Suppressor macrophage treated with lipopolysaccharide for 4 hours (primary cell): Measurements from ENCODE around the gene SUPT3H.
A peak's percentile ranks its signal among the peaks of the same experiment; 100 is the strongest.
"Not testable (repeated sequence)": the region's sequence is repeated elsewhere in the genome, so short reads cannot be mapped to it uniquely, and the experiment has no call there.

Experiments
- DNase-seq: peaks from one replicate; pipeline ENCODE4 v3.0.0-alpha.2; 2020

The SUPT3H gene

GRCh38 chr6:44935693-44936300 is 441.9 kb downstream of the SUPT3H start:
- no peak for DNase-seq

GRCh38 chr6:44933108-44933507 is 444.6 kb downstream of the SUPT3H start:
- DNase-seq, result no peak

GRCh38 chr6:44932651-44933091 is 445.1 kb downstream of the SUPT3H start:
- no peak for DNase-seq

DNA sequence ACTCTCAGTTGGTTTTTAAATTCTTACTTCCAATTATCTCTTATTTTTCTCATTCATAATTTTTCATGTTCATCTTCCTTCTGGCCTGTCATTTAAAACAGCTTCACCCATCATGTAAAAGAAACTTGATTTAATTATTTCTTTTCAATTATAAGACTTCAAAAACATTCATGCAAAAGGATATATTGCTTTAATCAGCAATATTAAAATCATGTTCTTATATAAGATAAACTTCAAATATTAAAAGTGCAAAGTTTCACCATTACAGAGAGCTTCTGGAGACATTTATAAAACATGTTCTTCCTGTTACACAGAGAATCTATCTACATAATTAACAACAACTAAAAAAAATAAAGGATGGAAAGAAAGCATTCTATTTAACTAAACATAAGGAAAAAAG is 446.3 kb downstream of the SUPT3H start:
- DNase-seq, result no peak

- peak; percentile 14 for DNase-seq
Observed at GRCh38 chr6:44926556-44926955, 451.2 kb downstream of the SUPT3H start.

DNA sequence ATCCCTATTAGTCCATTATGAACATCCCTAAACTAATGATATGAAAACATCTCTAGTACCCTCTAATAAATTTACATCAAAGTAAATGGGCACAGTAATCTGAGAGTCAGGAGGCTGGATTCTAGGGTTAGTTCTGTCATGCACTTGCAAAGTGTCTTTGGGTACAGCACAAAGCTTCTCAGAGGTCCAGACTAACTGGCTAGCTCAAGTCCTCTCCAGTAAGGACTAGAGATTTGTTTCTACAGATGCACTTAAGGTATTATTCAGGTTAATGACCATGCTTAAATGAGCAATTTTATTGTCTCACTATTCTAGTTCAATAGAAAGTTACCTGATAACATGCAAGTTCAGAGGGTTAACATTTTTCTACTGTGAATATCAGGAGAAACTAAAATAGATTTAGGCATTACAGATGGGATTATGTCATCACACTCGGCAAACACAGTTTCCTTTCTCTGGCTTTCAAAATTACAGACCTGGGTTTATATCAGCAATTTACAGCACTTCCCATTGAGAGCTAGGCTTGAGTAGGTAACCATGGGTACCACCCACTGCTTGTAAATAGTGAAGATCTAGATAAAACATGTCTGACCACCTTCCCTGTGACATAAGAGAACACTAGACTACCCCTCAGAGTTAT is 452.5 kb downstream of the SUPT3H start:
- peak; percentile 44 for DNase-seq

DNA sequence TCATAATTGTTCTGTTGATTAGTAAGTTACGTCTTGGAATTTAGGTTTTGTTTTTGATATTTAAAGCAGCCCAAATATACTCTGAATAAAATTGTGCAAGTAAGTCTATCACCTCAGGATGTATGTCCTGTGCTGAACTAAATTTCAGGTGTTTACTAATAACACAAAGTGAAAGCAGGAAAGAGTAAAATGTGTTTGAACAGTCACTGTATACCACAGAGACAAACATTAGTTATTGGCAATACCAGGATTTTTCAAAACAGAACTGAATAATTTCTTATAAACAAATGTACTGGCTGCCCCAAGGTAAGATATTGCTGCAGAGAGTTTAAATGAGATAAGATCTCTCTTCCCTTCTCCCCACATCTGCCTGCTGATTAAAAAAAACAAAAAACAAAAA is 454.3 kb downstream of the SUPT3H start:
- DNase-seq, result no peak

DNA sequence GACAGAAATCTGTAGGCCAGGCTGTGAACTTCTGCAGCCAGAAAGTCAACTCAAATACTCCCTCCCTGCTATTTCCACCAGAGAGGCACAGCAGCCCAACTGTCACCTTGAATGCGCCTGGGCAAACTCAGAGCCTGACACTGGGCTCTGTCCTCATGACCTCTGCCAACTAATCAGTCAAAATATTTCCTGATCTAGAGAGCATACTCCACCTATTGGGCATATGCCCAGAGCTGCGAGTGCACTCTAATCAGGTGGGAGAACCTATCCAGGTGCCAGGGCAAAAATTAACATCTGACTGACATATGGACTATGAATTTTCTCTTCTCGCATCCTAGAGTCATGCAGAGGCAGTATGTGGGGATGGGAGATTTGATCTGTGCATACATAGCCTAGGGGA is 455.9 kb downstream of the SUPT3H start:
- no peak for DNase-seq

- peak; percentile 33 for DNase-seq
Observed at GRCh38 chr6:44920952-44921491, 456.7 kb downstream of the SUPT3H start.

- no peak for DNase-seq
Observed at GRCh38 chr6:44918671-44919296, 458.9 kb downstream of the SUPT3H start.

DNA sequence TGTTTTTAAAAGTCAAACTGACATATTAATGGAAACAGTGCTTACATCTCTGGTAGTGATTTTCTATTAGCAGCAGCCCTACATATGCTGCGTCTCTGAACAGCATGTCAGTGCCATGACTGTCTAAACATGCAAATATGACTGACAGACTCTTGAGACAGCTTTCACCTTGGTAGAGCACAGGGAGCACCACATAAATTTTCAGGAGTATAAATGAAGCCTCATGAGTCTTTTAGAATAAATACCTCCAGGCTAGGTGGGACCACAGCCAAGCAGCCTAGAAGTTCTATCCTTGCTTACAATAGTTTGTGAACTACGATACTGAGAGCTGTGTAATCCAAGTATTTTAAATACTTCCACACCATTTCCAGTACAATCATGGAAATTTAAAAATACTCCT is 460.3 kb downstream of the SUPT3H start:
- no peak for DNase-seq

DNA sequence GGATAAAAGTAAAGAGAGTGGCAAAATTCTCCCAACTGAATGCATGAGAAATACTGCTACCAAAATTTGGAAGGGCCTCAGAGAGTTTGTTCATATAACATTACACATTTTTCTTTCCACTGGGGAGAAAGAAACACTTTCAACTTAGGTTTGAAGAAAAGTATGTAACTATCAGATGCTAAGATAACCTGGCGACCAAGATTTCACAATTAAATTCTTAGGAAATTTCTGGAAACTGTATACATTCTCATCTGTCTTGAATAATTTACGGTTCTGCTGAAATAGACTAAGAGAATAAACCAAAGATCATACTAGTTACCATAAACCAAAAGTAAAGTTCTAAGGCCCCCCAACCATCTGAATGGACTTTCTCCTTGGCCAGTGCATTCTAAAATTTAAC is 462.6 kb downstream of the SUPT3H start:
- DNase-seq, result no peak

- no peak for DNase-seq
Observed at GRCh38 chr6:44914141-44914540, 463.6 kb downstream of the SUPT3H start.

DNA sequence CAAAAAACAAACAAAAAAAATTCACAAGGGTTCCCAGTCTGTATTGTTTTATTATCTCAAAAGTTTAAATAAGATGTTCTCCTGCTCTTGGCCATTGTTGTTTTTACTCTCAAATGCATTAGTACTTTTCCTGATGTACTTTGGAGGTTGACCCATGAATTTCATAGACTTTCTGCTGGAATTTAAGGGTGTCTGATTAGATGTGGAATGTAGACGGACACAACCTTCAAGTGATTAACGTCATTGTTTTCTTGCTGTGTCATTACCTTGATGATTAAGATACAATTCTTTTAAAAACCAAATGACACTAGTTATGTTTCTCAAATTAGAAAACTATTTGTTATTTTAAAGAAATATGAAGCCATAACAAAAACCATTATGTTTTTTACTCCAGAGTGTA is 471.0 kb downstream of the SUPT3H start:
- no peak for DNase-seq

DNA sequence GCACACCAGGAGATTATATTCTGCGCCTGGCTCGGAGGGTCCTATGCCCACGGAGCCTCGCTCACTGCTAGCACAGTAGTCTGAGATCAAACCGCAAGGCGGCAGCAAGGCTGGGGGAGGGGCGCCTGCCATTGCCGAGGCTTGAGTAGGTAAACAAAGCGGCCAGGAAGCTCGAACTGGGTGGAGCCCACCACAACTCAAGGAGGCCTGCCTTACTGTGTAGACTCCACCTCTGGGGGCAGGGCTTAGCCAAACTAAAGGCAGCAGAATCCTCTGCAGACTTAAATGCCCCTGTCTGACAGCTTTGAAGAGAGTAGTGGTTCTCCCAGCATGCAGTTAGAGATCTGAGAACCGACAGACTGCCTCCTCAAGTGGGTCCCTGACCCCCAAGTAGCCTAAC is 477.4 kb downstream of the SUPT3H start:
- not testable (repeated sequence) for DNase-seq

DNA sequence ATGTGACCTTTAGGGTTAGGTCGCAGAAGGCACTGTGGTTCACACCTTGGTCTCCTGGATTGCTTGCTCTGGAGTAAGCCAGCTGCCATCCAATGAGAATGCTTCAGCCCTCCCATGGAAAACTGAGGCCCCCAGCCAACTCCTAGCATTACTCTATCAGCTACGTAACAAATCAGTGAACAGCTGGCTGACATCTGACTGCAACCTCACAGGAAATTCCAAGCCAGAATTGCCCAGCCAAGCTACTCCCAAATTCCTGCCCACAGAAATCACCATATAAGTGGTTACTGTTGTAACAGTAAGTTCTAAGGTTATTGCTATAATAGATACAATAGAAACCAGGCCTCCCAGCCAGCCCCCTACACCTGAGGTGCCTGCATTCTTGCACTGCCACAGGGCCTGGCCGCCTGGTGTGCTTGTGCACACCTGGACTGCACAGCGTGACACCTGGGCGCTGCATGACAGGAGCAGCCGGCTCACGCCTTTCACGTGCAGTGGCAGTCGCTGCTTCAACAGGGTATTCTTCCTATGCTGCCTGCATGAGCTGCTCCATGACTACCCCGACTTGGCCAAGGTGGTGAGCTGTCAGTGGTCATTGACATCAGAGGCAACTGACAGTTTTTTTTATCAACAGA is 479.3 kb downstream of the SUPT3H start:
- no peak for DNase-seq

DNA sequence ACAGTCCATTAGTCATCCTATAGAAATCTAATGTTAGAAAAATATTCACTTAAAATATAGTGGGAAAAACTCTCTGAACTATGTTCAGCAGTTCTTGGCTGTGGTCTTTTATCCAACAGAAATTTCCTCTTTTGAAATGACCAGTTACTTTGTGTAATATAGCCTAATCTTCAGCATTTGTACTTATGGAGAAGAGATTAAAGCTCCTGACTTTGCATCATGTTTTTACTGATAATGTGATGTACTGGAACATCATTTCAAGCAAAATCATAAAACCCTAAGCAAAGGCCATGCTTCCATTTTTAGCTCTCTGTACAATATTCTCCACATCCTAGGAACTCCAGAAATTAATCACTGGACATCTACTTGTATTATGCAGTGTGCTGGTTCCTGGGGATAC is 480.4 kb downstream of the SUPT3H start:
- DNase-seq, result no peak

DNA sequence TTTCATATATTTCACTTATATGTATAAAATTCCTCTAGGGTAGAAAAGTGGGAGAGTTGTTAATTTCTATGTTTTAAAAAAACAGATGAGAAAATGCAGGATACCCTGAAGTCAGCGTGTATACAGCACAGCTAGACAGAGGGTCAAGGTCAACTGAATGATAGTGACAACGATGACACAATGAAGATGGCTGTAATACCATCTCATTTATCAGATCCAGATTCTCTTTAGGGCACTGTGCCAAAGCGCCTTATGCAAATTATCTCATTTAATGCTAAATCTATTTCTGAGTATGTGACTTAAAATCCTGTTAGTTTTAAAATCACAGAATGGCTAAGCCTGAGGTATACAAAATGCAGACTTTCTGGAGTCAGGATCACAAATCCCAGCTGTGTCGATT is 481.0 kb downstream of the SUPT3H start:
- DNase-seq, result no peak

GRCh38 chr6:44892579-44892978 is 485.2 kb downstream of the SUPT3H start:
- DNase-seq, result no peak

- not testable (repeated sequence) for DNase-seq
Observed at GRCh38 chr6:44879071-44879470, 498.7 kb downstream of the SUPT3H start.

DNA sequence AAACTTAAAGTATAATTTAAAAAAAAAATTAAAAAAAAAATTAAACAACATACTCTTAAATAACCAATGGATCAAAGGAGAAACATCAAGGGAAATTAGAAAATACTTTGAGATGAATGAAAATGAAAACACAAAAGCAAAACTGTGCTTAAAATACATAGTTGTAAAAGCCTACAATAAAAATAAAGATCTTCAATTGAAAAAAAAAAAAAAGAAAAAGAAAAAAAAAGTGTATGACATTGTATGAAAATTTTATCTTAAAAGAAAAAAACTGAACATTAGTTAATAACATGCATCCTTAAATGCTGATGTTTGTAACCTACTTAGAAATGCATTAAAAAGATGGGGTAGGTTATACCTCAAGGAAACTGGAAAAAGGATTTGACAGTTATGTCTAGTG is 501.1 kb downstream of the SUPT3H start:
- DNase-seq, result not testable (repeated sequence)

DNA sequence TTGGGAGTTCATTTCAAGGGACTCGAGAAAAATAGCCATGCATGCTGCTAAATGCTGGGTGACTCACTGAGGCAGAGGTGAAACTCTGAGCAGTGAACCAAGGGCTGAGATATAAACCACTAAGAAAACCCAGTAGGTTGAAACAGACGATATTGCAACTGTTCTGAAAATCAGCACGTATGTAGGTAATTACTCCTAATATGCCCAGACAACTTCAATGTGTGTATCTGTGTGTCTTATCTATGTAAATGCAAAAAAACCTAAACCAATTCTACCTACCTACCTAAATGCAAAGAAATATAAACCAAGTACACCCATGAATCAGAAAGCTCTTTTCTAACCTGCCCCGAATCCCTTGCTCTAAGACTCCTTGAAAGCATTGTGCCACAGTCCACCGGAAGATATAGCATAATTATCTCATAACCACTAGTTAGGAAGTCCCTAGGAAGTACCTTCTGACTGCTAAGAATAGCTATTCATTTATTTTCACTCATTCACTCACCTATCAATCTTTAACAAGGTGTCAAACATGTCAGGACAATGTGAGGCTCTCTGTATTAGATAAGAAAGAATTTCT is 508.3 kb downstream of the SUPT3H start:
- DNase-seq, result no peak

- DNase-seq, result no peak
Observed at GRCh38 chr6:44868910-44869309, 508.8 kb downstream of the SUPT3H start.

DNA sequence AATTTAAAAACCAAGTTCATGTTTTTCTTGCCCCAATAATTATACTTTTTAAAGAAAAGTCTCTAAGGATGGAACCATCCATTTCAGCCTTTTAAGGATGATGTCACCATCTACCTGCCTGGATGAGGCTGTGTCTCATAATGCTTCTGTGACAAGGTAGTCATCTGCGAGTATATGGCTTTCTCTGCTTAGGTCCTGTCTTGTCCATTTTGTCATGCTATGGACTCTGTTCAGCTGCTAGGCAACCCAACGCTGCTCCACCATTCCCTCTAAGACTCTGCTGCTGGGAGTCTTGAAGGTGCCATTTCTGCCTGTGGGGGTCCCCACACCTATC is 509.4 kb downstream of the SUPT3H start:
- no peak for DNase-seq
